ENCODE data around the gene CNOT9.

Gene CNOT9

DNA sequence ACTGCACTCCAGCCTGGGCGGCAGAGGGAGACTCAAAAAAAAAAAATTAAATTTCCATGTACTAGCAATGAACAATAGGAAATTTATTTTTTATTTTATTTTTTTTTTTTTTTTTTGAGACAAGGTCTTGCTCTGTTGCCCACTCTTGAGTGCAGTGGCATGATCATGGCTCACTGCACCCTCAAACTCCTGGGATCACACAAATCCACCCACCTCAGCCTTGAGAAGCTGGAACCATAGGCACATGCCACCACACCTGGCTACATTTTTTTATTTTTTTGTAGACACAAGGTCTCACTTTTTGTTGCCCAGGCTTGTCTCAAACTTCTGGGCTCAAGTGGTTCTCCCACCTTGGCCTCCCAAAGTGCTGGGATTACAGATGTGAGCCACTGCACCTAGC lies 16.9 kb downstream of the CNOT9 start:
- H3K9me3 ChIP-seq (ENCODE audit: insufficient read depth, low read depth, low read length): no peaks in the 10 kb centered on the region
- H3K36me3 ChIP-seq (ENCODE audit: control insufficient read depth in 1 of 2, insufficient read depth in 2 of 2, low read length in 2 of 2): peaks cover 25 to 39% of the 10 kb centered on the region in 2 experiments
- no peak overlapping the region for H3K9ac ChIP-seq (ENCODE audit: low read length)
- no peak overlapping the region for H2AK5ac ChIP-seq (ENCODE audit: low read length)
- H2BK12ac ChIP-seq (ENCODE audit: low read length): no peak overlapping the region
- WGBS (ENCODE audit: extremely low coverage, insufficient coverage, insufficient read length): no CpG with 5 or more reads among the region's 1 CpG
- H4K12ac ChIP-seq (ENCODE audit: low read depth, low read length): no peak overlapping the region
- H3K79me1 ChIP-seq (ENCODE audit: low read length): no peaks in the 10 kb centered on the region
- H3K4me3 ChIP-seq (ENCODE audit: low read depth, low read length): no peak overlapping the region
- H3K23ac ChIP-seq (ENCODE audit: low read length): no peak overlapping the region
- H3K4me1 ChIP-seq (ENCODE audit: control insufficient read depth in 1 of 2, insufficient read depth in 2 of 2, low read length in 2 of 2): no peaks in the 10 kb centered on the region
- H3K27ac ChIP-seq (ENCODE audit: low read depth, low read length): no peak overlapping the region
- H3K79me2 ChIP-seq (ENCODE audit: control insufficient read depth, insufficient read depth, low read length, poor library complexity): no peaks in the 10 kb centered on the region
- H3K4ac ChIP-seq (ENCODE audit: low read depth, low read length): no peak overlapping the region
- DNase-seq: no peak
- H3K18ac ChIP-seq (ENCODE audit: low read length): no peak overlapping the region
- no peak overlapping the region for H2AFZ ChIP-seq (ENCODE audit: insufficient read depth, low read length, poor library complexity)
- H2BK5ac ChIP-seq (ENCODE audit: low read depth, low read length, poor library complexity): no peak overlapping the region
- no peak overlapping the region for H4K8ac ChIP-seq (ENCODE audit: low read depth, low read length)
- no peak overlapping the region for H3K4me2 ChIP-seq (ENCODE audit: low read length)
- H4K91ac ChIP-seq (ENCODE audit: low read depth, low read length): no peak overlapping the region
- no peaks in the 10 kb centered on the region for H3K27me3 ChIP-seq (ENCODE audit: insufficient read depth, low read length)
- H3K14ac ChIP-seq (ENCODE audit: low read length): no peak overlapping the region
- H2BK120ac ChIP-seq (ENCODE audit: insufficient read depth, low read length, poor library complexity): no peak overlapping the region

DNA sequence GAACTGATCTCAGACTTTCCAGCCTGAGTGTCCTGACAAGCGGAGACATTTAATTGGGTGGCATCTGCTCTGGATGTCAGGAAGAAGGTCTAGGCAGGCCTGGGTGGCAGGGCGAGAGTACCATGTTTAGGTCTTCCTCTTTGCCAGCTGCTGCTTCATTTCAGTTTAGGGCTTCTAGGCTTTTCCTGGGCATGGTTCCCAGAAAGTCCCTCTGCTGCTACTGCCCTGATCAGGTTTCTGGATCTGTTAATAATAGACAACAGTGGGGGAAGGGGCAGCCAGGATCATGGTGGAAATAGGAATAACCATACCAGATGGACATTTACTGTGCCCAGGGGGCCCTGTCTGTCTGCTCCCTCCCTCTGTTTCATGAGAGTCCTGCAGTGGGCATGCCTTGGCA lies 36.8 kb downstream of the CNOT9 start:
- Histone ChIP-seq H3K4me2 (ENCODE audit: low read length) (no peak overlapping the region), H4K12ac (ENCODE audit: low read depth, low read length) (no peak overlapping the region), H3K9me3 (ENCODE audit: insufficient read depth, low read depth, low read length) (no peaks in the 10 kb centered on the region), H3K9ac (ENCODE audit: low read length) (no peak overlapping the region), H3K18ac (ENCODE audit: low read length) (no peak overlapping the region), H2AFZ (ENCODE audit: insufficient read depth, low read length, poor library complexity) (no peak overlapping the region), H3K4ac (ENCODE audit: low read depth, low read length) (no peak overlapping the region), H3K27ac (ENCODE audit: low read depth, low read length) (no peak overlapping the region), H2BK12ac (ENCODE audit: low read length) (no peak overlapping the region), H3K27me3 (ENCODE audit: insufficient read depth, low read length) (no peaks in the 10 kb centered on the region), H3K23ac (ENCODE audit: low read length) (no peak overlapping the region), H3K79me1 (ENCODE audit: low read length) (no peaks in the 10 kb centered on the region), H3K4me1 (ENCODE audit: control insufficient read depth in 1 of 2, insufficient read depth in 2 of 2, low read length in 2 of 2) (no peaks in the 10 kb centered on the region), H2AK5ac (ENCODE audit: low read length) (no peak overlapping the region), H4K91ac (ENCODE audit: low read depth, low read length) (no peak overlapping the region), H2BK120ac (ENCODE audit: insufficient read depth, low read length, poor library complexity) (no peak overlapping the region), H3K14ac (ENCODE audit: low read length) (no peak overlapping the region), H3K79me2 (ENCODE audit: control insufficient read depth, insufficient read depth, low read length, poor library complexity) (no peaks in the 10 kb centered on the region), H2BK5ac (ENCODE audit: low read depth, low read length, poor library complexity) (no peak overlapping the region), H4K8ac (ENCODE audit: low read depth, low read length) (no peak overlapping the region), H3K36me3 (ENCODE audit: control insufficient read depth in 1 of 2, insufficient read depth in 2 of 2, low read length in 2 of 2) (no peaks in the 10 kb centered on the region), H3K4me3 (ENCODE audit: low read depth, low read length) (no peak overlapping the region)
- no CpG with 5 or more reads among the region's 2 CpGs for WGBS (ENCODE audit: extremely low coverage, insufficient coverage, insufficient read length)
- no peak for DNase-seq

DNA sequence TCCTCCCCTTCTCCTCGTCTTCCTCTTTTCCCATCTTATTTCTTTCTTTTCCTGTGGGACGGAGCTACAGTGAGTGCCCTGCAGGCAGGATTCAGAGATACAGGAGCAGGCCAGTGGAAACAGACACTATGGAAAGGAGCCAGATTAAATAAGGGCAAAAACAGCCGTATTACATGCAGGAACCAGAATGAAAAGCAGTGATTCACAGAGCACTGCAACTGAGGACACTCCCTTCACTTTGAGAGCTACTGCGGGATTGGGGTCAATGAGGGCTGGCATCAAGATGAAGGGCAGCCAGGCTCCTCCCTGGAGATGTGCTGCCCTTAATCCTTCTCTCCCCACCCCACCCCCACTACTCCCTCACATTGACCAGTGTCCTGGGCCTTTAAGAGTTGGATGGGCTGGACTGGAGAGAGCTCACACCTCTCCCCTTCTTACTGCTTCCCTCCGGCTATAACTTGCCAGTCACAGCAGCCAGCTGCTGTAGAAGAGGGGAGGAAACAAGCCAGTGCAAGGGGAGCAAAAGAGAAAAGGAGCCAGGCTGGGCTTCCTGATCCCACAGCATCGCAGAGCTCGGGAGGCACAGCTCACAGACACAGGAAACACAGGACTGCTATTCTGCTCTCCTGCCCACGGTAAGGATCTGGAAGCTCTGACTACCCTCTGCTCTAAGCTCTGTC lies 38.9 kb downstream of the CNOT9 start, which contains the start of gene PLCD4:
PLCD4 (plus strand) TSS at position 464 of the 680 bp plus-strand sequence. CDS start 7,841 bp downstream, outside the sequence.
- no peaks in the 10 kb centered on the region for H3K79me2 ChIP-seq (ENCODE audit: control insufficient read depth, insufficient read depth, low read length, poor library complexity)
- no peak within 1 kb of the TSS for H3K23ac ChIP-seq (ENCODE audit: low read length)
- H3K18ac ChIP-seq (ENCODE audit: low read length): no peak within 1 kb of the TSS
- H3K36me3 ChIP-seq (ENCODE audit: control insufficient read depth in 1 of 2, insufficient read depth in 2 of 2, low read length in 2 of 2): no peaks in the 10 kb centered on the region
- no peak within 1 kb of the TSS for H3K27ac ChIP-seq (ENCODE audit: low read depth, low read length)
- no peaks in the 10 kb centered on the region for H3K4me1 ChIP-seq (ENCODE audit: control insufficient read depth in 1 of 2, insufficient read depth in 2 of 2, low read length in 2 of 2)
- H2AK5ac ChIP-seq (ENCODE audit: low read length): no peak within 1 kb of the TSS
- no peak within 1 kb of the TSS for H3K14ac ChIP-seq (ENCODE audit: low read length)
- no peak within 1 kb of the TSS for H2AFZ ChIP-seq (ENCODE audit: insufficient read depth, low read length, poor library complexity)
- H3K79me1 ChIP-seq (ENCODE audit: low read length): no peaks in the 10 kb centered on the region
- no CpG with 5 or more reads among the region's 8 CpGs for WGBS (ENCODE audit: extremely low coverage, insufficient coverage, insufficient read length)
- peak; percentile 8 to 41 for DNase-seq
- H2BK12ac ChIP-seq (ENCODE audit: low read length): no peak within 1 kb of the TSS
- H3K4ac ChIP-seq (ENCODE audit: low read depth, low read length): no peak within 1 kb of the TSS
- no peak within 1 kb of the TSS for H2BK5ac ChIP-seq (ENCODE audit: low read depth, low read length, poor library complexity)
- H3K9me3 ChIP-seq (ENCODE audit: insufficient read depth, low read depth, low read length): no peaks in the 10 kb centered on the region
- no peak within 1 kb of the TSS for H2BK120ac ChIP-seq (ENCODE audit: insufficient read depth, low read length, poor library complexity)
- no peak within 1 kb of the TSS for H3K4me3 ChIP-seq (ENCODE audit: low read depth, low read length)
- H4K8ac ChIP-seq (ENCODE audit: low read depth, low read length): no peak within 1 kb of the TSS
- H3K4me2 ChIP-seq (ENCODE audit: low read length): no peak within 1 kb of the TSS
- no peak within 1 kb of the TSS for H3K9ac ChIP-seq (ENCODE audit: low read length)
- no peak within 1 kb of the TSS for H4K91ac ChIP-seq (ENCODE audit: low read depth, low read length)
- H3K27me3 ChIP-seq (ENCODE audit: insufficient read depth, low read length): no peaks in the 10 kb centered on the region
- no peak within 1 kb of the TSS for H4K12ac ChIP-seq (ENCODE audit: low read depth, low read length)

DNA sequence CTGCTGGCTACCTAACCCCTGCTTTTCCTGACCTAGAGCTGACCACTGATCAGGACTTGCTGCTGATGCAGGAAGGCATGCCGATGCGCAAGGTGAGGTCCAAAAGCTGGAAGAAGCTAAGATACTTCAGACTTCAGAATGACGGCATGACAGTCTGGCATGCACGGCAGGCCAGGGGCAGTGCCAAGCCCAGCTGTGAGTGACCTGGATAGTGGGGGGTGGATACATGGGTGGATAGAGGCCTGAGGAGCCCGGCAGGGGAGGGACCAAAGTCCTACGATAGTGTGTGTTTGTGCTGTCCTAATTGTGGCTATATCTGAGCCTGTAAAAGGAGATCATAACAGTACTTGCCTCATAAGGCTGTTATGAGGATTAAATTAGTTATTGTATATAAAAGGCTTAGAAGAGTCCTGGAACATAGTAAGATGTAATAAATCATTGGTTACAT lies 47.3 kb downstream of the CNOT9 start:
- no peak overlapping the region for H4K8ac ChIP-seq (ENCODE audit: low read depth, low read length)
- no peak overlapping the region for H3K4me2 ChIP-seq (ENCODE audit: low read length)
- no peak overlapping the region for H2BK120ac ChIP-seq (ENCODE audit: insufficient read depth, low read length, poor library complexity)
- no peak overlapping the region for H2BK12ac ChIP-seq (ENCODE audit: low read length)
- H4K91ac ChIP-seq (ENCODE audit: low read depth, low read length): no peak overlapping the region
- H3K4ac ChIP-seq (ENCODE audit: low read depth, low read length): no peak overlapping the region
- no peak overlapping the region for H3K18ac ChIP-seq (ENCODE audit: low read length)
- no CpG with 5 or more reads among the region's 6 CpGs for WGBS (ENCODE audit: extremely low coverage, insufficient coverage, insufficient read length)
- no peak overlapping the region for H3K14ac ChIP-seq (ENCODE audit: low read length)
- no peak overlapping the region for H2BK5ac ChIP-seq (ENCODE audit: low read depth, low read length, poor library complexity)
- no peak overlapping the region for H2AK5ac ChIP-seq (ENCODE audit: low read length)
- no peak overlapping the region for H4K12ac ChIP-seq (ENCODE audit: low read depth, low read length)
- H3K27ac ChIP-seq (ENCODE audit: low read depth, low read length): no peak overlapping the region
- no peaks in the 10 kb centered on the region for H3K27me3 ChIP-seq (ENCODE audit: insufficient read depth, low read length)
- no peak overlapping the region for H3K23ac ChIP-seq (ENCODE audit: low read length)
- H3K79me1 ChIP-seq (ENCODE audit: low read length): no peaks in the 10 kb centered on the region
- no peak overlapping the region for H3K9ac ChIP-seq (ENCODE audit: low read length)
- no peak for DNase-seq
- H3K79me2 ChIP-seq (ENCODE audit: control insufficient read depth, insufficient read depth, low read length, poor library complexity): no peaks in the 10 kb centered on the region
- no peaks in the 10 kb centered on the region for H3K9me3 ChIP-seq (ENCODE audit: insufficient read depth, low read depth, low read length)
- H3K4me1 ChIP-seq (ENCODE audit: control insufficient read depth in 1 of 2, insufficient read depth in 2 of 2, low read length in 2 of 2): no peaks in the 10 kb centered on the region
- no peaks in the 10 kb centered on the region for H3K36me3 ChIP-seq (ENCODE audit: control insufficient read depth in 1 of 2, insufficient read depth in 2 of 2, low read length in 2 of 2)
- no peak overlapping the region for H2AFZ ChIP-seq (ENCODE audit: insufficient read depth, low read length, poor library complexity)
- no peak overlapping the region for H3K4me3 ChIP-seq (ENCODE audit: low read depth, low read length)

Data from trophoblast cell (in vitro differentiated cells and primary cell).